Measurements from ENCODE around the gene MYH10.

The MYH10 gene

GRCh38 chr17:8487743-8488142 lies 142.8 kb downstream of the MYH10 start:
- no peak overlapping the region for H3K9ac ChIP-seq (ENCODE audit: low read length)
- peaks cover 7% of the 10 kb centered on the region for H3K4me1 ChIP-seq (ENCODE audit: control insufficient read depth, insufficient read depth, low read depth, low read length)
- H3K27me3 ChIP-seq (ENCODE audit: control insufficient read depth in 1 of 2, insufficient read depth in 1 of 2, low read length in 2 of 2) = no peaks in the 10 kb centered on the region
- no peak overlapping the region for H3K4ac ChIP-seq (ENCODE audit: low read depth in 1 of 2, low read length in 2 of 2)
- H3K18ac ChIP-seq (ENCODE audit: low read depth in 1 of 2, low read length in 2 of 2) = no peak overlapping the region
- H2BK120ac ChIP-seq (ENCODE audit: low read depth, low read length) = no peak overlapping the region
- no peak overlapping the region for H2AK5ac ChIP-seq (ENCODE audit: low read length, severe bottlenecking)
- H4K91ac ChIP-seq (ENCODE audit: low read length) = peak overlapping the region; percentile 4
- DNase-seq = no peak
- H3K4me3 ChIP-seq (ENCODE audit: insufficient read depth in 1 of 2, low read depth in 1 of 2, low read length in 2 of 2) = no peak overlapping the region
- peaks cover 25% of the 10 kb centered on the region for H3K79me1 ChIP-seq (replicated peaks; ENCODE audit: low read length, poor library complexity, severe bottlenecking)
- H3K14ac ChIP-seq (ENCODE audit: low read length in 2 of 2) = no peak overlapping the region
- peaks cover 57 to 83% of the 10 kb centered on the region in 2 experiments for H3K36me3 ChIP-seq (ENCODE audit: control insufficient read depth in 1 of 2, insufficient read depth in 2 of 2, low read depth in 1 of 2, low read length in 2 of 2)
- no peak overlapping the region for H4K8ac ChIP-seq (ENCODE audit: low read length)
- H3K4me2 ChIP-seq (ENCODE audit: low read length, poor library complexity, severe bottlenecking) = no peak overlapping the region
- H2BK15ac ChIP-seq (ENCODE audit: low read depth, poor library complexity, severe bottlenecking) = no peak overlapping the region
- H3K23ac ChIP-seq (ENCODE audit: low read length in 2 of 2) = no peak overlapping the region
- H3K27ac ChIP-seq (ENCODE audit: low read length, poor library complexity, severe bottlenecking) = no peak overlapping the region
- no peak overlapping the region for H2BK5ac ChIP-seq (ENCODE audit: low read depth, low read length, poor library complexity, severe bottlenecking)
- no peak overlapping the region for H2BK12ac ChIP-seq (ENCODE audit: low read length in 2 of 2)
- H3K9me3 ChIP-seq (ENCODE audit: control insufficient read depth, low read length) = peaks cover 34% of the 10 kb centered on the region
- H2AFZ ChIP-seq (ENCODE audit: low read depth, low read length) = no peak overlapping the region
- 98% methylated on average over 5 of the region's 5 CpGs for WGBS

DNA sequence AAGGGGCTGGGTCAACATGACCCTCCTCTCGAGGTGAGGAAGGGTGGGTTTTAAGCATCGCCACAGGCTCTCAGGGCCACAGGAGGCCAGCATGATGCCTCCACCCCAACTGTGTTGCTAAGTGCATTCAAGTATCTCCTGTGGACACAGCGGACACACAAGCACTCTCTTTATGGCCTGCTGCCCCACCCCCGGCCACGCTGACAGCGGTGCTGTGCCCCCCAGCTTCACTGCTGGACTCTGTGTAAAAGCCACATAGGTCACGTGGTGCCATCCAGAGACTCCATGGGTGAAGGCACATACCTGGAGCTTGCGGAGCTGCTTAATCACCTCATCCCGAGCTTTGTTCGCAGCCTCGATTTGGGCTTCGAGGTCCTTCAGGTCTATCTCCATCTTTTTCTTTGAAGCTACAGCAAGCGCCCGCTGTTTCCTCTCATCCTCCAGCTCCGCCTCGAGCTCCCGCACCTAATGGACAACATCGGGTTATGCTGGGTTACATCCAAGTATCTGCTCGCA lies 143.3 kb downstream of the MYH10 start:
- Histone ChIP-seq H3K27me3 (ENCODE audit: control insufficient read depth in 1 of 2, insufficient read depth in 1 of 2, low read length in 2 of 2) (no peaks in the 10 kb centered on the region), H3K9me3 (ENCODE audit: control insufficient read depth, low read length) (peaks cover 34% of the 10 kb centered on the region), H2AFZ (ENCODE audit: low read depth, low read length) (no peak overlapping the region), H3K79me1 (replicated peaks; ENCODE audit: low read length, poor library complexity, severe bottlenecking) (peaks cover 29% of the 10 kb centered on the region), H3K4me3 (ENCODE audit: insufficient read depth in 1 of 2, low read depth in 1 of 2, low read length in 2 of 2) (no peak overlapping the region), H3K27ac (ENCODE audit: low read length, poor library complexity, severe bottlenecking) (no peak overlapping the region), H3K4me1 (ENCODE audit: control insufficient read depth, insufficient read depth, low read depth, low read length) (peaks cover 7% of the 10 kb centered on the region), H2BK15ac (ENCODE audit: low read depth, poor library complexity, severe bottlenecking) (no peak overlapping the region), H2BK120ac (ENCODE audit: low read depth, low read length) (no peak overlapping the region), H4K91ac (ENCODE audit: low read length) (no peak overlapping the region), H3K18ac (ENCODE audit: low read depth in 1 of 2, low read length in 2 of 2) (no peak overlapping the region), H2BK5ac (ENCODE audit: low read depth, low read length, poor library complexity, severe bottlenecking) (no peak overlapping the region), H4K8ac (ENCODE audit: low read length) (no peak overlapping the region), H3K23ac (ENCODE audit: low read length in 2 of 2) (no peak overlapping the region), H3K9ac (ENCODE audit: low read length) (no peak overlapping the region), H3K4me2 (ENCODE audit: low read length, poor library complexity, severe bottlenecking) (no peak overlapping the region), H3K14ac (ENCODE audit: low read length in 2 of 2) (no peak overlapping the region), H2BK12ac (ENCODE audit: low read length in 2 of 2) (no peak overlapping the region), H2AK5ac (ENCODE audit: low read length, severe bottlenecking) (no peak overlapping the region), H3K36me3 (ENCODE audit: control insufficient read depth in 1 of 2, insufficient read depth in 2 of 2, low read depth in 1 of 2, low read length in 2 of 2) (peaks cover 57 to 82% of the 10 kb centered on the region in 2 experiments), H3K4ac (ENCODE audit: low read depth in 1 of 2, low read length in 2 of 2) (no peak overlapping the region)
- DNase-seq = no peak
- 88% methylated on average over 18 of the region's 19 CpGs for WGBS

DNA sequence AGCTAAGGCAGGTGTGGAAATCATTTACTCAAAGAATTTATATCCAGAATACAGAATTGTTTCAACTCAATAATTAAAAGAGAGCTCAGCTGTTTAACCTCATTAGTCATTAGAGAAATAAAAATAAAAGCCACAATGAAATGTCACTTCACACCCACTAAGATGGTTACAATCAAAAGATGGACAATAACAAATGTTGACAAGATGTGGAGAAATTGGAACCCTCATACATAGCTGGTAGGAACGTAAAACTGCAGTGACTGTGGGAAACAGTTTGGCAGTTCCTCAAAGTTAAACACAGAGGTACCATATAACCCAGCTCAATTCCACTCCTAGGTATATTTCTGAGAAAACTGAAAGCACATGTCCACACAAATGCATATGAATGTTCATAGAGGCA lies 145.0 kb downstream of the MYH10 start:
- H3K4me1 ChIP-seq (ENCODE audit: control insufficient read depth, insufficient read depth, low read depth, low read length) = peaks cover 6% of the 10 kb centered on the region
- H2AK5ac ChIP-seq (ENCODE audit: low read length, severe bottlenecking) = no peak overlapping the region
- H3K14ac ChIP-seq (ENCODE audit: low read length in 2 of 2) = no peak overlapping the region
- no peak overlapping the region for H3K9ac ChIP-seq (ENCODE audit: low read length)
- H3K4me2 ChIP-seq (ENCODE audit: low read length, poor library complexity, severe bottlenecking) = no peak overlapping the region
- H3K27ac ChIP-seq (ENCODE audit: low read length, poor library complexity, severe bottlenecking) = no peak overlapping the region
- no peak overlapping the region for H2BK12ac ChIP-seq (ENCODE audit: low read length in 2 of 2)
- no peak overlapping the region for H3K23ac ChIP-seq (ENCODE audit: low read length in 2 of 2)
- peaks cover 40% of the 10 kb centered on the region for H3K79me1 ChIP-seq (replicated peaks; ENCODE audit: low read length, poor library complexity, severe bottlenecking)
- H3K4me3 ChIP-seq (ENCODE audit: insufficient read depth in 1 of 2, low read depth in 1 of 2, low read length in 2 of 2) = no peak overlapping the region
- no peak overlapping the region for H4K8ac ChIP-seq (ENCODE audit: low read length)
- H3K4ac ChIP-seq (ENCODE audit: low read depth in 1 of 2, low read length in 2 of 2) = no peak overlapping the region
- no peak overlapping the region for H3K18ac ChIP-seq (ENCODE audit: low read depth in 1 of 2, low read length in 2 of 2)
- no peak for DNase-seq
- no CpG with 5 or more reads among the region's 1 CpG for WGBS
- H3K27me3 ChIP-seq (ENCODE audit: control insufficient read depth in 1 of 2, insufficient read depth in 1 of 2, low read length in 2 of 2) = no peaks in the 10 kb centered on the region
- H3K9me3 ChIP-seq (ENCODE audit: control insufficient read depth, low read length) = peaks cover 34% of the 10 kb centered on the region
- H2AFZ ChIP-seq (ENCODE audit: low read depth, low read length) = no peak overlapping the region
- H2BK5ac ChIP-seq (ENCODE audit: low read depth, low read length, poor library complexity, severe bottlenecking) = no peak overlapping the region
- H2BK15ac ChIP-seq (ENCODE audit: low read depth, poor library complexity, severe bottlenecking) = no peak overlapping the region
- H4K91ac ChIP-seq (ENCODE audit: low read length) = no peak overlapping the region
- peaks cover 57 to 79% of the 10 kb centered on the region in 2 experiments for H3K36me3 ChIP-seq (ENCODE audit: control insufficient read depth in 1 of 2, insufficient read depth in 2 of 2, low read depth in 1 of 2, low read length in 2 of 2)
- no peak overlapping the region for H2BK120ac ChIP-seq (ENCODE audit: low read depth, low read length)

- Histone ChIP-seq H3K18ac (ENCODE audit: low read depth in 1 of 2, low read length in 2 of 2) (no peak overlapping the region), H3K23ac (ENCODE audit: low read length in 2 of 2) (no peak overlapping the region), H4K8ac (ENCODE audit: low read length) (no peak overlapping the region), H3K4me1 (ENCODE audit: control insufficient read depth, insufficient read depth, low read depth, low read length) (peaks cover 6% of the 10 kb centered on the region), H3K27ac (ENCODE audit: low read length, poor library complexity, severe bottlenecking) (no peak overlapping the region), H2BK120ac (ENCODE audit: low read depth, low read length) (no peak overlapping the region), H3K14ac (ENCODE audit: low read length in 2 of 2) (no peak overlapping the region), H3K4me2 (ENCODE audit: low read length, poor library complexity, severe bottlenecking) (no peak overlapping the region), H3K27me3 (ENCODE audit: control insufficient read depth in 1 of 2, insufficient read depth in 1 of 2, low read length in 2 of 2) (no peaks in the 10 kb centered on the region), H2AFZ (ENCODE audit: low read depth, low read length) (no peak overlapping the region), H3K79me1 (replicated peaks; ENCODE audit: low read length, poor library complexity, severe bottlenecking) (peaks cover 49% of the 10 kb centered on the region), H3K4ac (ENCODE audit: low read depth in 1 of 2, low read length in 2 of 2) (no peak overlapping the region), H2BK12ac (ENCODE audit: low read length in 2 of 2) (no peak overlapping the region), H2AK5ac (ENCODE audit: low read length, severe bottlenecking) (no peak overlapping the region), H3K36me3 (ENCODE audit: control insufficient read depth in 1 of 2, insufficient read depth in 2 of 2, low read depth in 1 of 2, low read length in 2 of 2) (peaks cover 62 to 78% of the 10 kb centered on the region in 2 experiments), H3K9me3 (ENCODE audit: control insufficient read depth, low read length) (peaks cover 34% of the 10 kb centered on the region), H2BK5ac (ENCODE audit: low read depth, low read length, poor library complexity, severe bottlenecking) (no peak overlapping the region), H2BK15ac (ENCODE audit: low read depth, poor library complexity, severe bottlenecking) (no peak overlapping the region), H3K4me3 (ENCODE audit: insufficient read depth in 1 of 2, low read depth in 1 of 2, low read length in 2 of 2) (no peak overlapping the region), H4K91ac (ENCODE audit: low read length) (no peak overlapping the region), H3K9ac (ENCODE audit: low read length) (no peak overlapping the region)
- no peak for DNase-seq
- no CpG with 5 or more reads among the region's 1 CpG for WGBS
Measured at GRCh38 chr17:8484465-8484864, 146.1 kb downstream of the MYH10 start.
